Immature natural killer cell (primary cell): Measurements from ENCODE around the gene IMMP2L. TPM values are rescaled to one million over a fixed set of nuclear protein-coding genes. Genes with fewer than 3 reads are reported as not detected.

Experiments
- DNase-seq, 3 donors: peaks; one replicate each; pipeline ENCODE4 v3.0.0; 2022; ENCODE audit warnings: mixed read lengths in 1 of 3
- H3K27ac Mint-ChIP-seq, 6 donors: one replicate each; pipeline ENCODE4 v1.8.0; 2020; ENCODE audit warnings: mixed read lengths in 6 of 6, mild to moderate bottlenecking in 5 of 6, inconsistent platforms in 4 of 6, moderate library complexity in 3 of 6
- H3K27me3 Mint-ChIP-seq, 3 donors: one replicate each; pipeline ENCODE4 v1.8.0; 2020 to 2021; ENCODE audit warnings: low read depth in 3 of 3, mild to moderate bottlenecking in 3 of 3, mixed read lengths in 3 of 3, moderate library complexity in 3 of 3, inconsistent platforms in 1 of 3
- H3K36me3 Mint-ChIP-seq, 3 donors: one replicate each; pipeline ENCODE4 v1.8.0; 2020; ENCODE audit warnings: mixed read lengths in 3 of 3, inconsistent platforms in 2 of 3, mild to moderate bottlenecking in 2 of 3
- H3K4me1 Mint-ChIP-seq, 2 donors: one replicate each; pipeline ENCODE4 v1.8.0; 2020; ENCODE audit warnings: inconsistent platforms in 2 of 2, mild to moderate bottlenecking in 2 of 2, mixed read lengths in 2 of 2, moderate library complexity in 1 of 2
- H3K4me3 Mint-ChIP-seq, 5 donors: one replicate each; pipeline ENCODE4 v1.8.0; 2020; ENCODE audit warnings: mild to moderate bottlenecking in 5 of 5, mixed read lengths in 5 of 5, inconsistent platforms in 3 of 5, moderate library complexity in 3 of 5
- H3K9me3 Mint-ChIP-seq, 6 donors: one replicate each; pipeline ENCODE4 v1.8.0; 2020; ENCODE audit warnings: mild to moderate bottlenecking in 6 of 6, mixed read lengths in 6 of 6, inconsistent platforms in 4 of 6, moderate library complexity in 3 of 6
- polyA plus RNA-seq, 3 donors: library from polyadenylated mRNA; unstranded; fragments of 300-500 nt; fragmentation: Illumina TruSeq; gene quantifications; one replicate each; pipeline ENCODE4 v1.2.3, GENCODE V29; 2021

The IMMP2L gene
- polyA plus RNA-seq, 3 donors from 2014 or later, result 17.0 to 20.7 TPM; not detected in 1

GRCh38 chr7:111535142-111535870, 27.0 kb downstream of the IMMP2L start:
- no peak overlapping the region for H3K4me3 Mint-ChIP-seq
- H3K36me3 Mint-ChIP-seq, result peaks cover 4 to 16% (median 6%) of the 10 kb centered on the region in 3 donors
- H3K9me3 Mint-ChIP-seq, result no peaks in the 10 kb centered on the region
- no peak for DNase-seq
- H3K4me1 Mint-ChIP-seq, result no peaks in the 10 kb centered on the region
- H3K27ac Mint-ChIP-seq, result no peak overlapping the region
- peaks cover 0 to 7% (median 2%) of the 10 kb centered on the region in 3 donors for H3K27me3 Mint-ChIP-seq

DNA sequence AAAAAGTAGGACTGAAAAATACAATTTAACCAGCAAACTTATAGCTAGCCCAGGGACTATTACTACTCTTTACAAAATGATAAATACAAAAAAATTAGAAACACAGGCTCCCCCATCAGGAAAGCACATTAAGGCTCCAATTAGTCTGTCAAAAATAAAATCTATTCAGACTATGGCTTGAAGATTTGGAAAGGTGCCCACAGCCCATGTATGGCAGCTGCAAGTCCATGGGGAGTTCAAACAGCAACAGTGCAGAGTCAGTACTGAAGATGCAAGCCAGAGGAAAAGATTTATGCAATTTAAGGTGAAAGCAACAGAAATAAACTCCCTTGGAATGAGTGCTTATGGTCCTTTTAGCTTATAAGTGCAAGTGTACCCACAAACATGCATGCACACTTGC, 29.7 kb downstream of the IMMP2L start:
- no peak overlapping the region for H3K27ac Mint-ChIP-seq
- DNase-seq, result no peak

GRCh38 chr7:111531993-111532392, 30.3 kb downstream of the IMMP2L start:
- Mint-ChIP-seq H3K27me3 (peaks cover 2 to 16% (median 8%) of the 10 kb centered on the region in 3 donors), H3K4me3 (no peak overlapping the region), H3K4me1 (peaks cover 27 to 29% of the 10 kb centered on the region in 2 donors), H3K36me3 (peaks cover 0 to 12% (median 4%) of the 10 kb centered on the region in 3 donors), H3K27ac (no peak overlapping the region), H3K9me3 (no peaks in the 10 kb centered on the region)
- no peak for DNase-seq

More for the DNA sequence above, 29.7 kb downstream of the IMMP2L start:
- Mint-ChIP-seq H3K9me3 (no peaks in the 10 kb centered on the region), H3K4me1 (peaks cover 20 to 23% of the 10 kb centered on the region in 2 donors), H3K36me3 (peaks cover under 1 to 13% (median 4%) of the 10 kb centered on the region in 3 donors), H3K27me3 (peaks cover 2 to 13% (median 8%) of the 10 kb centered on the region in 3 donors), H3K4me3 (no peak overlapping the region)

DNA sequence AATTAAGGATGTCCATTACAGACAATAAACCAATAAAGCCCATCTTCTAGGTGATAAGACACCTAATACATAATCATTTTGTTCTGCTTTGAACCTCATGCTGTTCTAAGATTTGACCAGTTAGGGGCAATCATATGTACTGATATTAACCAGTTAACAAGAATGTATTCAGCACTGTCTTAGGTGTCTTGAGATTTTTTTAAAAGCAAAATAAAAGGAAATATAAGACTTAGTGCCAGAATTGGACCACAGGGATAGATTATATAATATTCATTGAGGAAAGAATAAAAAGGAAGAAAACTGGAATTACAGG, 32.0 kb downstream of the IMMP2L start:
- DNase-seq, result no peak
- H3K27me3 Mint-ChIP-seq, result peaks cover 2 to 17% (median 9%) of the 10 kb centered on the region in 3 donors
- H3K4me1 Mint-ChIP-seq, result peaks cover 38 to 41% of the 10 kb centered on the region in 2 donors
- H3K9me3 Mint-ChIP-seq, result no peaks in the 10 kb centered on the region
- H3K27ac Mint-ChIP-seq, result no peak overlapping the region
- H3K4me3 Mint-ChIP-seq, result no peak overlapping the region
- H3K36me3 Mint-ChIP-seq, result peaks cover 0 to 12% (median 4%) of the 10 kb centered on the region in 3 donors

GRCh38 chr7:111529507-111530355, 32.6 kb downstream of the IMMP2L start:
- Mint-ChIP-seq H3K4me3 (peak overlapping the region in 2 of 5 donors; percentile 5 to 61), H3K36me3 (peaks cover 0 to 12% (median 1%) of the 10 kb centered on the region in 3 donors), H3K27ac (no peak overlapping the region), H3K9me3 (no peaks in the 10 kb centered on the region), H3K27me3 (peaks cover 3 to 15% (median 15%) of the 10 kb centered on the region in 3 donors), H3K4me1 (peaks cover 42 to 47% of the 10 kb centered on the region in 2 donors)
- no peak for DNase-seq

GRCh38 chr7:111528331-111528730, 34.0 kb downstream of the IMMP2L start:
- Mint-ChIP-seq H3K36me3 (peaks cover 0 to 8% (median 0%) of the 10 kb centered on the region in 3 donors), H3K4me1 (peaks cover 42 to 49% of the 10 kb centered on the region in 2 donors), H3K4me3 (peak overlapping the region; percentile 49 to 79 (median 63)), H3K9me3 (no peaks in the 10 kb centered on the region), H3K27ac (peak overlapping the region in 4 of 6 donors; percentile 6 to 51 (median 24)), H3K27me3 (peaks cover 9 to 17% (median 16%) of the 10 kb centered on the region in 3 donors)
- peak; percentile 46 to 55 (median 49) for DNase-seq

DNA sequence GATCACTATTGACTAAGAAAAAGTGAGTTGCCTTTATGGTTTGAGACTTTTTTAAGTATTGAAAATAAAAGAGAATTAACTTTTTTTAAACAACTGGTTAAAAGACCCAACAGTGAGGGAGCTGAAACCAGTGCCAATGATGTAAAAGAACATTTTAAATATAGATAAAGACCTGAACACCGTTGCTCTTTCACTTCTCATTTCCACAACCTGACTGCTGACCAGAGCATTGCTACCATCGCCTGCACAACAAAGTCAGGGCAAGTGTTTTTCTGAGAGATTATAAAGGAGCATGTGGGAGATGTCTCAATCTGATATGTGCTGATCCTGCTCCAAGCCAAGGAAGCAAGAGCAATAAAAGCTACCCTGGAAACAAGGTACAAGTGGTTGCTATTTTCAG, 34.7 kb downstream of the IMMP2L start:
- H3K27me3 Mint-ChIP-seq, result peaks cover 9 to 16% (median 15%) of the 10 kb centered on the region in 3 donors
- H3K9me3 Mint-ChIP-seq, result no peaks in the 10 kb centered on the region
- H3K4me1 Mint-ChIP-seq, result peaks cover 42 to 49% of the 10 kb centered on the region in 2 donors
- DNase-seq, result no peak
- H3K27ac Mint-ChIP-seq, result no peak overlapping the region
- H3K36me3 Mint-ChIP-seq, result peaks cover 0 to 5% (median 5%) of the 10 kb centered on the region in 3 donors
- peak overlapping the region; percentile 49 to 79 (median 63) for H3K4me3 Mint-ChIP-seq

DNA sequence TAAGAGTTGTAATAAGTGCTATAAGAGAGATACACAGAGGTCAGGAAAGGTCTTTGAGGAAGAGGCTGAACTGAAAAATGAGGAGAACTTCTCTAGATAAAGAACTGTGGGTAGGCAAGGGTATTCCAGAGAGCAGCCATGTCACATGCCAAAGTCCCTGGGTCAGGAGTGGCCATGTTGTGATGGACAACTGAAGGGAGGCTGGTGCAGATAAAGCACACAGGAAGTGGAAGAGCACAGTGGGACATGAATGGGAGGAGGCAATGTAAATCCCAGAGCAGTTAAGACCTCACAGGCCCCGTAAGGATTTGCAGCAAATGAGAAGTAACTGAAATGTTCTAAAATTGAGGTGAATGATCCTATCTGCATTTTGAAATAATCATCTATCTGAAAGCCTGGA, 37.2 kb downstream of the IMMP2L start:
- H3K27me3 Mint-ChIP-seq, result peaks cover 9 to 23% (median 15%) of the 10 kb centered on the region in 3 donors
- peak overlapping the region in 1 of 5 donors; percentile 8 for H3K4me3 Mint-ChIP-seq
- H3K27ac Mint-ChIP-seq, result no peak overlapping the region
- H3K9me3 Mint-ChIP-seq, result peaks cover 0 to 12% (median 1%) of the 10 kb centered on the region in 6 donors
- peaks cover 10 to 24% (median 12%) of the 10 kb centered on the region in 3 donors for H3K36me3 Mint-ChIP-seq
- H3K4me1 Mint-ChIP-seq, result peaks cover 42 to 49% of the 10 kb centered on the region in 2 donors
- no peak for DNase-seq

DNA sequence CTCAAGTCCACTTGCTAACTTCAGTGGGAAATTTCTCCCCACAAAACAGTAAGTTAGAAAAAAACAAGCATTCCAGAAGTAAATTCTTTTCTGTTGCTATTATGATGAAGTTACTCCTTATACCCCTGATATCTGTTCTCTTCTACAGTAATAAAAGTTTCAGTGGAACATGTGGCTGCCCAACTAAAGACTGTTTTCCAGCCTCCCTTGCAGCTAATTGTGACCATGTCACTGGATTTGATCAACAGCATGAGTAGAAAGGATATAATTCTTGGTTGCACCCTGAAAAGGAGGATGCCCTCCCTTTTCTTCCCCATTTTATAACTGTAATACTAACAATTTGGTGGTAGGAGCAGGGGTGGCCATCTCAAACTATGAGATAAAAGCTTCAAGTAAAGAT, 40.6 kb downstream of the IMMP2L start:
- Mint-ChIP-seq H3K9me3 (peaks cover 0 to 12% (median 1%) of the 10 kb centered on the region in 6 donors), H3K4me3 (no peak overlapping the region), H3K36me3 (peaks cover 22 to 42% (median 23%) of the 10 kb centered on the region in 3 donors), H3K27ac (no peak overlapping the region), H3K4me1 (peaks cover 10 to 19% of the 10 kb centered on the region in 2 donors), H3K27me3 (peaks cover 5 to 15% (median 9%) of the 10 kb centered on the region in 3 donors)
- DNase-seq, result no peak

- Mint-ChIP-seq H3K9me3 (peaks cover 0 to 12% (median 1%) of the 10 kb centered on the region in 6 donors), H3K36me3 (peaks cover 22 to 44% (median 23%) of the 10 kb centered on the region in 3 donors), H3K4me1 (no peaks in the 10 kb centered on the region), H3K27ac (no peak overlapping the region), H3K27me3 (peaks cover 0 to 6% (median 2%) of the 10 kb centered on the region in 3 donors), H3K4me3 (no peak overlapping the region)
- no peak for DNase-seq
These were observed 44.0 kb downstream of the IMMP2L start for GRCh38 chr7:111518264-111518663.

DNA sequence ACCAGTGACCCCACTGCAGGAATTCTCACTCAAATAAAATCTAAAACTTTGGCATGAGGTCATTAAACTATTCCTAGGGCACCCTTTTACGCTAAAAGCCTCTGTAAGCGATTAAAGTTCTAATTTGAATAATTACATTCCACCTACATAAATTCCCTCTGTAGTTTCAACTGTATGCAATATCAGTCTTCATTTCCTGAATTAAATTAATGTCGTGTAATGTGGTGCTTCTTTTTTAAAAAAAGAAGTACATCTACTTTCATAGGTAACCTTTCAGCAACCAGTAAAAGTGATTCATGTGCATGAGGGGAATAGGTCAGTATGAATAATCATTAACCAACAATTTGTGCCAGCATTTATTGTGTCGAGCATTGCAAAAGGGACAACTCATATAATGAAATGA, 44.7 kb downstream of the IMMP2L start:
- Mint-ChIP-seq H3K4me1 (no peaks in the 10 kb centered on the region), H3K9me3 (peaks cover 0 to 12% (median 1%) of the 10 kb centered on the region in 6 donors), H3K27me3 (peaks cover 0 to 6% (median 2%) of the 10 kb centered on the region in 3 donors), H3K4me3 (no peak overlapping the region), H3K36me3 (peaks cover 22 to 40% (median 23%) of the 10 kb centered on the region in 3 donors), H3K27ac (no peak overlapping the region)
- no peak for DNase-seq

DNA sequence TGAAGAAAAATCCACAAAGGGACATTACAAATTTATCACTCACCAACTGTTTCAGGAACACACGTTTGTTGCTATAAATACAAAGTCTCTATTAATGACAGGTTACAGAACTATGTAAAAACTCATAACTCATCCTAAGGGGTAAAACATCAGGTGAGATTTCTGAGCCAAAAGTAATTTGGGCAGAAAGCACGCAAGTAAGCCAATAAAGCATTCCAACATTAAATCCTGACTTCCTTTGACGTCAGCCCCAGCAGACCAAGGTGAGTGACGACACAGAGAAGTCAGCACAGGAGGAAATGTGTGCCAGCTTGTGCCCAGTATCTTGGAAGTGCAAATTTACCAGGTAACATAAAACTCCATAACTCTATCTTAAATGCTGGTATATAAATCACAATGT, 45.7 kb downstream of the IMMP2L start:
- Mint-ChIP-seq H3K27ac (no peak overlapping the region), H3K9me3 (peaks cover 0 to 6% (median under 1%) of the 10 kb centered on the region in 6 donors), H3K4me3 (no peak overlapping the region), H3K27me3 (no peaks in the 10 kb centered on the region), H3K36me3 (peaks cover 19 to 30% (median 21%) of the 10 kb centered on the region in 3 donors), H3K4me1 (no peaks in the 10 kb centered on the region)
- no peak for DNase-seq

- no peak overlapping the region for H3K27ac Mint-ChIP-seq
- no peak for DNase-seq
- no peak overlapping the region for H3K4me3 Mint-ChIP-seq
- H3K36me3 Mint-ChIP-seq, result peaks cover 0 to 6% (median 4%) of the 10 kb centered on the region in 3 donors
- H3K27me3 Mint-ChIP-seq, result peaks cover 0 to 2% (median 0%) of the 10 kb centered on the region in 3 donors
- no peaks in the 10 kb centered on the region for H3K9me3 Mint-ChIP-seq
- H3K4me1 Mint-ChIP-seq, result no peaks in the 10 kb centered on the region
These were observed 48.7 kb downstream of the IMMP2L start for GRCh38 chr7:111513566-111513965.
